Ishikawa (cell line): ENCODE measurements around the gene CLEC17A.

Experiments
- CEBPB ChIP-seq: IDR thresholded peaks from 2 replicates; pipeline ENCODE4 v1.6.1; 2012
- CREB1 ChIP-seq: IDR thresholded peaks from 2 replicates; pipeline ENCODE4 v1.6.1; 2012; ENCODE audit warnings: low read depth
- EGR1 ChIP-seq: IDR thresholded peaks from 2 replicates; pipeline ENCODE4 v1.6.1; 2012
- EP300 ChIP-seq: IDR thresholded peaks from 2 replicates; pipeline ENCODE4 v1.6.1; 2012; ENCODE audit warnings: borderline replicate concordance
- FOXM1 ChIP-seq: IDR thresholded peaks from 2 replicates; pipeline ENCODE4 v1.6.1; 2012; ENCODE audit warnings: low read depth, borderline replicate concordance
- MAX ChIP-seq: IDR thresholded peaks from 2 replicates; pipeline ENCODE4 v1.6.1; 2012
- NFIC ChIP-seq: IDR thresholded peaks from 2 replicates; pipeline ENCODE4 v1.6.1; 2012
- RAD21 ChIP-seq: IDR thresholded peaks from 2 replicates; pipeline ENCODE4 v1.6.1; 2012; ENCODE audit warnings: low read depth
- TAF1 ChIP-seq: IDR thresholded peaks from 2 replicates; pipeline ENCODE4 v1.6.1; 2012; ENCODE audit warnings: low read depth, mild to moderate bottlenecking
- TCF12 ChIP-seq: IDR thresholded peaks from 2 replicates; pipeline ENCODE4 v1.6.1; 2012; ENCODE audit warnings: low read depth
- TEAD4 ChIP-seq: IDR thresholded peaks from 2 replicates; pipeline ENCODE4 v1.6.1; 2012
- YY1 ChIP-seq: IDR thresholded peaks from 2 replicates; pipeline ENCODE4 v1.6.1; 2012; ENCODE audit warnings: low read depth
- ZBTB7A ChIP-seq: IDR thresholded peaks from 2 replicates; pipeline ENCODE4 v1.6.1; 2012; ENCODE audit warnings: low read depth
- TF ChIP-seq, protein P1 (sequence below): IDR thresholded peaks from 2 replicates; pipeline ENCODE4 v1.6.1; 2012; ENCODE audit warnings: low read depth, mild to moderate bottlenecking
- TF ChIP-seq, protein P2 (sequence below): IDR thresholded peaks from 2 replicates; pipeline ENCODE4 v1.6.1; 2012

CLEC17A gene

GRCh38 chr19:14639536-14640277 lies 56.8 kb downstream of the CLEC17A start:
- TF ChIP-seq FOXM1, result no peak
- no peak for TF ChIP-seq TCF12
- no peak for TF ChIP-seq TEAD4
- no peak for TF ChIP-seq ZBTB7A
- no peak for TF ChIP-seq RAD21
- TF ChIP-seq, protein P1, sequence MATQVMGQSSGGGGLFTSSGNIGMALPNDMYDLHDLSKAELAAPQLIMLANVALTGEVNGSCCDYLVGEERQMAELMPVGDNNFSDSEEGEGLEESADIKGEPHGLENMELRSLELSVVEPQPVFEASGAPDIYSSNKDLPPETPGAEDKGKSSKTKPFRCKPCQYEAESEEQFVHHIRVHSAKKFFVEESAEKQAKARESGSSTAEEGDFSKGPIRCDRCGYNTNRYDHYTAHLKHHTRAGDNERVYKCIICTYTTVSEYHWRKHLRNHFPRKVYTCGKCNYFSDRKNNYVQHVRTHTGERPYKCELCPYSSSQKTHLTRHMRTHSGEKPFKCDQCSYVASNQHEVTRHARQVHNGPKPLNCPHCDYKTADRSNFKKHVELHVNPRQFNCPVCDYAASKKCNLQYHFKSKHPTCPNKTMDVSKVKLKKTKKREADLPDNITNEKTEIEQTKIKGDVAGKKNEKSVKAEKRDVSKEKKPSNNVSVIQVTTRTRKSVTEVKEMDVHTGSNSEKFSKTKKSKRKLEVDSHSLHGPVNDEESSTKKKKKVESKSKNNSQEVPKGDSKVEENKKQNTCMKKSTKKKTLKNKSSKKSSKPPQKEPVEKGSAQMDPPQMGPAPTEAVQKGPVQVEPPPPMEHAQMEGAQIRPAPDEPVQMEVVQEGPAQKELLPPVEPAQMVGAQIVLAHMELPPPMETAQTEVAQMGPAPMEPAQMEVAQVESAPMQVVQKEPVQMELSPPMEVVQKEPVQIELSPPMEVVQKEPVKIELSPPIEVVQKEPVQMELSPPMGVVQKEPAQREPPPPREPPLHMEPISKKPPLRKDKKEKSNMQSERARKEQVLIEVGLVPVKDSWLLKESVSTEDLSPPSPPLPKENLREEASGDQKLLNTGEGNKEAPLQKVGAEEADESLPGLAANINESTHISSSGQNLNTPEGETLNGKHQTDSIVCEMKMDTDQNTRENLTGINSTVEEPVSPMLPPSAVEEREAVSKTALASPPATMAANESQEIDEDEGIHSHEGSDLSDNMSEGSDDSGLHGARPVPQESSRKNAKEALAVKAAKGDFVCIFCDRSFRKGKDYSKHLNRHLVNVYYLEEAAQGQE, result no peak
- TF ChIP-seq NFIC, result no peak
- TF ChIP-seq, protein P2, sequence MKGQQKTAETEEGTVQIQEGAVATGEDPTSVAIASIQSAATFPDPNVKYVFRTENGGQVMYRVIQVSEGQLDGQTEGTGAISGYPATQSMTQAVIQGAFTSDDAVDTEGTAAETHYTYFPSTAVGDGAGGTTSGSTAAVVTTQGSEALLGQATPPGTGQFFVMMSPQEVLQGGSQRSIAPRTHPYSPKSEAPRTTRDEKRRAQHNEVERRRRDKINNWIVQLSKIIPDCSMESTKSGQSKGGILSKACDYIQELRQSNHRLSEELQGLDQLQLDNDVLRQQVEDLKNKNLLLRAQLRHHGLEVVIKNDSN, result no peak
- no peak for TF ChIP-seq EP300
- no peak for TF ChIP-seq EGR1
- TF ChIP-seq YY1, result no peak
- TF ChIP-seq TAF1, result no peak
- no peak for TF ChIP-seq CEBPB
- no peak for TF ChIP-seq MAX
- no peak for TF ChIP-seq CREB1

DNA sequence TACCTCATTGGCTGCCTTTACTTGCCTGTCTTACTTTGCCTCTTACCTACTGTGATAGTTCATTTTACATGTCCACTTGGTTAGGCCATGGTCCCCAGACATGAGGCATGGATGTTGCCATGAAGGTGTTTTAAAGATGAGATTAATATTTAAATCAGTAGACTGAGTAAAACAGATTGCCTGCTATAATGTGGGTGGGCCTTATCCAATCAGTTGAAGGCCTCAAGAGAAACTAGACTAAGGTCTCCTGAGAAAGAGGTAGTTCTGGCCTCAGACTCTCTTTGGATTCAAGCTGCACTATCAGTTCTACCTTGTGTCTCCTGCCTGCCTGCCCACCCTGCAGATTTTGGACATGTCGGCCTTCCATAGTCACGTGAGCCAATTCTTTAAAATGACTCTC lies 65.6 kb downstream of the CLEC17A start:
- TF ChIP-seq TAF1, result no peak
- no peak for TF ChIP-seq CREB1
- TF ChIP-seq EP300, result no peak
- TF ChIP-seq CEBPB, result no peak
- TF ChIP-seq TEAD4, result no peak
- no peak for TF ChIP-seq EGR1
- TF ChIP-seq RAD21, result no peak
- TF ChIP-seq ZBTB7A, result no peak

GRCh38 chr19:14649020-14649419 lies 66.1 kb downstream of the CLEC17A start:
- TF ChIP-seq EGR1 (no peak), TAF1 (no peak), TEAD4 (no peak), RAD21 (no peak), MAX (no peak), EP300 (no peak), TCF12 (no peak), YY1 (no peak), CEBPB (no peak), ZBTB7A (no peak), CREB1 (no peak), NFIC (no peak), FOXM1 (no peak)
- TF ChIP-seq, protein P1, result no peak
- TF ChIP-seq, protein P2, result no peak

GRCh38 chr19:14650161-14650560 lies 67.3 kb downstream of the CLEC17A start:
- TF ChIP-seq ZBTB7A (no peak), NFIC (no peak), CEBPB (no peak), TEAD4 (no peak), RAD21 (no peak), CREB1 (no peak), FOXM1 (no peak), YY1 (no peak), EGR1 (no peak), TCF12 (no peak), MAX (no peak), TAF1 (no peak)
- TF ChIP-seq, protein P2, result no peak
- TF ChIP-seq, protein P1, result no peak
